ENCODE results near the gene POU2AF1.

The POU2AF1 gene

DNA sequence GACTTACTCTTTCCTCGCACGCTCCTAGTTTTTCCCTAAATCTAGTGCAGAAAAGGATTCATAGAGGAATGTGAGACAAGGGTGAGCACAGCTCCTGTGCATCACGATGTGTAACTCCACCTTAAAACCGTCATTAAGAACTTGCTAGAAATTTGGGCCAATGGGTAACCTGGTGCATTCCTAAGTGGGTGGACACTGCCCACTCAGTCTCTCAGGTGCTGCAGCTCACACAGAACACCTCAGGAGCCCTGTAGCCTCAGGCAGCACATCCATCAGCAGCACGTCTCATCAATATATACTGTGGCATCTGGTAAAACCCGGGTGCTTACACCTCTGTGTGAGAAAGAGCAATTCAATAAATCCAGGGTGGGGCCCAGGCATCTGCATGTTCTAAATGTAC lies 68.4 kb downstream of the POU2AF1 start:
- no peak for DNase-seq (ENCODE audit: low read depth)

DNA sequence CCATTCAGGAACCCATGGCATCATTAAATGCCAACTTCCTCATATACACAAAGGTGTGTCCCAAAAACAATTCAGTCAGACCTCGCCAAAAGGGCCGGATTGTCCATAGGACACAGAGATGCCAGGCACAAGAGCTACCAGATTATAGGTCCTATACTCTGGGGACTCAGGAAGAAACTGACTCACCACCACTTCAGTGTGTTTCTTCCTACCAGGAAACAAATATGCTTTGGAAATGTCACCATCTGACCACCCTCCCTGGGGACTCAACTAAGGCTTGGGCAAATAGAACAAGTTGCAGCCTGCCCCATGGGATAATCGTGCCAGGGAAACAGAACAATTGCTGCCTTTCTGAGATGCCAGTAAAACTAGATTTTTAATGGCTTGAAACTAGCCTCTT lies 69.0 kb downstream of the POU2AF1 start:
- no peak for DNase-seq (ENCODE audit: low read depth)

DNA sequence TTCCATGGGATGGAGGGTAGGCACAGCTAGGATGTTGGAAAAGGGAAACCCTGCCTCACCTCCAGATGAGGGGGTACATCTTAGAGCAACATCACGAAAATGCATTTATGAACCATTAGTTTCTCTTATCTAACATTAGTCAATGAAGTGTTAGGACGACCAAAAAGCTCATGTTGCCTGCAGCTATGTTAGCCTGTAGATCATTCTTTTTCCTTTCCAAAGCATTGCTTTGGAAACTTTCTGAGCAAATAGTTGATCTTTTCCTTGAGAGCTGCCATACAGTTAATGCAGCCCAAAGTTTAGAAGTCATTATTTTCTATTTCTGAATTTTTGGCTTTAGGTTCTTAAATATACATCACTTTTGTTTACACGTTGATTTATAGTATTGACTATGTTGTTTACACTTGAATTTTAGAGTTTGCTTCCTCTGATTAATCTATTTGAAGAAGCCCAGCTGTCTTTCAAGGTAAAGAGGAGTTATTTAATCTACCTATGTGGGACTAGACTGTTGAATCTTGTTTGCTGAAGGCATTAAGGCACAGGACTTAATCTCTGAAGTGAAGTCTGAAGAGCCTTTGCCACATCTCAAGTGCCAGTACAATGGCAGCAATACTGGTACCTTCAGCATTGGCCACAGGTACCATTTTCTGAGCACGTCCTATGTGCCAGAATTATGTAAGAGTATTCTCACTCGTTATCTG lies 69.7 kb downstream of the POU2AF1 start:
- DNase-seq (ENCODE audit: low read depth), result no peak

DNA sequence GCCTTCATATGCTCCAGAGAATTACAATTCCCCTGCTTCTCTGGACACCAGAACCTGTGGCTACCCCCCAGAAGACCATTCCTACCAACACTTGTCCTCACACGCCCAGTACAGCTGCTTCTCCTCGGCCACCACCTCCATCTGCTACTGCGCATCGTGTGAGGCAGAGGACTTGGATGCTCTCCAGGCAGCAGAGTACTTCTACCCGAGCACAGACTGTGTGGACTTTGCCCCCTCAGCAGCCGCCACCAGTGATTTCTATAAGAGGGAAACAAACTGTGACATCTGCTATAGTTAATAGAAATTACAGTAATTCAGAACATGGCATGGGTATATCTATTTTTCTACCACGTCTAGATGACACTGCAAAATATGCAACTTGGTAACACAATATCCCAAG lies 70.9 kb downstream of the POU2AF1 start:
- DNase-seq (ENCODE audit: low read depth), result no peak

DNA sequence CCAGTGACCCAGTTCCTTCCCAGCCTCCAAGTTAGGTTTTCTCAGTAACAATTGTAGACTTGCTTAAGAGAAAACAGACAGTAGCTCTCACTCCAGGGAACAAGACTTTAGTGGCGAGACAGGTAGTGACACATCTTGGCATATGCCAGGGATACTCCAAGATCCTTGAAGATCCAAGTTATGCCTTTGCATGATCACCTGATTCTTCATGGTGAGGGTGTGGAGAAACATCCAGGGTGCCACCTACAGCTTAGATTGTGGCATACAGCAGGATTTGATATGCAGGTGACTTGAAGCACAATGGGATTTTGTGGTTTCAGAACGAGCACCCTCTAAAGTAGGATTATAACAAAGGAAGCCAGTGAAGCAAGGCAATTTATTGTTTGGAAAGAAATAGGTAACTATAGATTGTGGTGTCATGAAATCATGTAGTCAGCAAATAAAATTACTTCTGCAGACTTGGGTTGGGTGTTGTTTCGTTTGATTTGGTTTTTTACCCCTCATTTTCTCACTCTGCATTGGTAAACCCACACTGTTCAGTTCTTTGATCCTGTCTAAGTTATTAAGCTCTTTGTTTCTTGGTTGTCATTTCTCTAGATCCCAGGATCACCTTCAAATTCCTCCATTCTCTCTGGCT lies 71.5 kb downstream of the POU2AF1 start:
- no peak for DNase-seq (ENCODE audit: low read depth)

DNA sequence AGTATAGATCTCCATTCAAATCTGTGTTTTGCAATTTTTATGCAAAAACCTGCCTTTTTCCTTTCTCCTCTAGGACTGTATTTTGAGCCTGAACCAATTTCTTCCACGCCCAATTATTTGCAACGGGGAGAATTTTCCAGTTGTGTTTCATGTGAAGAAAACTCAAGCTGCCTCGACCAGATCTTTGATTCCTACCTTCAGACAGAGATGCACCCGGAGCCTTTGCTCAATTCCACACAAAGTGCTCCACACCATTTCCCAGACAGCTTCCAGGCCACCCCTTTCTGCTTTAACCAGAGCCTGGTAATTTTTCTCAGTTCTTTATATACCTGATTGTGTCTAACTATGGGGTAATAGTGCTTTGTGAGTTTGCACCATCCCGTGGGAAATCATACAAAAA lies 72.8 kb downstream of the POU2AF1 start:
- DNase-seq (ENCODE audit: low read depth), result no peak

DNA sequence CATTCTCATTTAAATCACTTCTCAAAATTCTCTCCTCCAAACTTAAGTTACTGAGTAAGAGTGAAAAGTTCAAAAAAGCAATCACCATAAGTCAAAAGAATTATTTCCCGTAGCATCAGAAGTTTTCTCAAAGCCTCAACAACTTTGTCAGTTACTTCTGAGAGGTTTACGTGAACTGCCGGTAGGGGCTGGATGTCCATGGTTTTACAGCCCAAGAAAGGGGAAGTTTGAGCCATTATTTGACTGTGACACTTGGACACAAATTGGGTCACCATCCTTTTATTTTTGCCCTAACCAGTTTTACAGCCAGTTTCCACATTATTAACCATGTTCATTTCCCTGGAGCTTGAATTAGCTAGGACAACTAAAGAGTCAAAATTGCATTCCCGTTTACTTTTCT lies 73.2 kb downstream of the POU2AF1 start:
- no peak for DNase-seq (ENCODE audit: low read depth)

DNA sequence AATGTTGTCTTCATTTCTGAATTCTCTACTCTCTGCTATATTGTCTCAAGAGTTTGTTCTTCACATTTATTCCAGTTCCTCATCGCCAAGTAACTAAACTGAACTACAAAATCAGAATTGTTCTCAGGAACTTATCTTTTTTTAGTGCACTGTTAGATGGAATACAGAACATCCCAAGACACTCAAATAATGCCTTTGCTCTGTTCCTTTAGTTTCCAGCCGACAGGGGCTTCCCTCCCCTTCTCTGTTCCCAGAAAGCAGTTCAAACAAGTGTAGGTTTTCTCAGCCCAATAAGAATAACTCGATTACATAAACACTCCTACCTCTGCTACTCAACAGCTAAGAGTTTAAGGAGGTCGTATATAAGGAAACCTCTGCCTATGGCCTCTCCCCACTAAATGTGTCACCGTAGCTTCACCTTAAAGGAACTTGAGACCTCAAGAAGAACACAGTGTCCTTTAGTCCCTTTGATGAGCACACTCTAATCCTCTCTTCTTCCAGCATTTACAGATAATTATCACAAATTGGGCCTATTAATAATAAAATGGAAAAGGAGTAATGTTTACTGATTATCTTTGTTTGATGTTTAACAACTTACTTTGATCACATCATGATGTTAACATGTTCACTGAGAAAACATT lies 73.8 kb downstream of the POU2AF1 start:
- no peak for DNase-seq (ENCODE audit: low read depth)

DNA sequence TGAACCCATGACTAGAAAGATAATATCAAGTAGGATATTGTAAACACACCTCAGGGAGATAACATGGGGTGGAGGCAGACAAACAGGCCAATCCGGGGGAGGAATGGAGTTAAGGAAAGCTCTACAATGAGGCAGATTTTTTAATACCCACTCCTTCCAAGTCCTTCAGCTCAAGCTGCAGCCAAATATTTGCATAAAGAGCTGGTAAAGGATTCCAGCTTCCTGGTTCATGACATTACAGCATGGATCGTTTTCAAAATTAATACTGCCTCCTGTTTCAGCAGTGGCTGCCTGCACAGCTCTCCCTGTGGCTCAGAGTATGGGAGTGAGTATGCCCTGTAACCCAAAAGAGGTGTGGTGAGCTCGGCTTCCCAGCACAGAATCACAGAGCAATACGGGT lies 75.6 kb downstream of the POU2AF1 start:
- DNase-seq (ENCODE audit: low read depth), result no peak

DNA sequence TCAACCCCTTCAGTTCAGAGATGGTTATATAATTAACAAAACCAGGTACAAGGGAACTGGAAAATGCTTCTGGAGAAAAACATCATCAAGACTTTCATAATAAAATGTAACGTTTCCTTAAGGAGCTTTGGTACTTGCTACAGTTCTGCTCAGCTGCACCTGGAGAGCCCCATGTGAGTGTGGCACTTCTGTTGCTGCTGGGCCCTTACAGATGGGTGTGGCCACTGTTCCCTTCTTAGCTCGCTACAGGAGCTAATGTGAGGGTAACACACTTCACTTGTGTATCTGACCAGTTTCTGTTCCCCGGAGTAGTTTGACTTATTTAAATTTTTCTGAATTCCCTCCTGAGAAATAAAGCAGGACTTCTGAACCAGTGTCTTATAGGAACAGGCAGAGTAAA lies 76.8 kb downstream of the POU2AF1 start:
- no peak for DNase-seq (ENCODE audit: low read depth)
